ENCODE results near the gene ITIH6. TPM values are rescaled to one million over a fixed set of nuclear protein-coding genes. Genes with fewer than 3 reads are reported as not detected.

ITIH6 gene
- total RNA-seq, 1 experiment from 2014 or later = not detected

- Histone ChIP-seq H3K9me3 (ENCODE audit: low read length) (no peaks in the 10 kb centered on the region), H2AFZ (ENCODE audit: low read length) (no peak overlapping the region), H3K4me3 (ENCODE audit: low read length) (no peak overlapping the region), H3K9ac (ENCODE audit: low read length) (no peak overlapping the region), H4K20me1 (ENCODE audit: insufficient read depth, low read depth, low read length) (no peaks in the 10 kb centered on the region), H3K27me3 (ENCODE audit: low read length) (no peaks in the 10 kb centered on the region), H3K79me2 (ENCODE audit: low read length) (no peaks in the 10 kb centered on the region), H3K36me3 (ENCODE audit: insufficient read depth, low read length) (no peaks in the 10 kb centered on the region), H3K4me1 (ENCODE audit: low read length) (no peaks in the 10 kb centered on the region), H3K27ac (ENCODE audit: low read length) (no peak overlapping the region), H3K4me2 (ENCODE audit: low read depth, low read length, poor library complexity, severe bottlenecking) (no peak overlapping the region), H3K9me2 (replicated peaks; ENCODE audit: insufficient read depth, low read length) (no peaks in the 10 kb centered on the region)
- no peak for DNase-seq
Observed at GRCh38 chrX:54824722-54825121, 26.7 kb upstream of the ITIH6 start.

- Histone ChIP-seq H3K27ac (ENCODE audit: low read length) (no peak overlapping the region), H3K79me2 (ENCODE audit: low read length) (no peaks in the 10 kb centered on the region), H2AFZ (ENCODE audit: low read length) (no peak overlapping the region), H3K4me1 (ENCODE audit: low read length) (peaks cover under 1% of the 10 kb centered on the region; the same call in 1 of the 2 replicates), H4K20me1 (ENCODE audit: insufficient read depth, low read depth, low read length) (no peaks in the 10 kb centered on the region), H3K27me3 (ENCODE audit: low read length) (no peaks in the 10 kb centered on the region), H3K36me3 (ENCODE audit: insufficient read depth, low read length) (no peaks in the 10 kb centered on the region), H3K9me3 (ENCODE audit: low read length) (no peaks in the 10 kb centered on the region), H3K9ac (ENCODE audit: low read length) (no peak overlapping the region), H3K4me2 (ENCODE audit: low read depth, low read length, poor library complexity, severe bottlenecking) (no peak overlapping the region), H3K4me3 (ENCODE audit: low read length) (no peak overlapping the region), H3K9me2 (replicated peaks; ENCODE audit: insufficient read depth, low read length) (no peaks in the 10 kb centered on the region)
- DNase-seq = no peak
Observed at GRCh38 chrX:54824195-54824594, 26.1 kb upstream of the ITIH6 start.

- H3K36me3 ChIP-seq (ENCODE audit: insufficient read depth, low read length) = no peaks in the 10 kb centered on the region
- H3K4me1 ChIP-seq (ENCODE audit: low read length) = peaks cover 3% of the 10 kb centered on the region; the same call in 1 of the 2 replicates
- H4K20me1 ChIP-seq (ENCODE audit: insufficient read depth, low read depth, low read length) = no peaks in the 10 kb centered on the region
- no peaks in the 10 kb centered on the region for H3K9me2 ChIP-seq (replicated peaks; ENCODE audit: insufficient read depth, low read length)
- no peak for DNase-seq
- no peaks in the 10 kb centered on the region for H3K9me3 ChIP-seq (ENCODE audit: low read length)
- no peak overlapping the region for H3K4me3 ChIP-seq (ENCODE audit: low read length)
- no peak overlapping the region for H3K4me2 ChIP-seq (ENCODE audit: low read depth, low read length, poor library complexity, severe bottlenecking)
- H3K79me2 ChIP-seq (ENCODE audit: low read length) = no peaks in the 10 kb centered on the region
- no peak overlapping the region for H3K27ac ChIP-seq (ENCODE audit: low read length)
- H2AFZ ChIP-seq (ENCODE audit: low read length) = no peak overlapping the region
- no peaks in the 10 kb centered on the region for H3K27me3 ChIP-seq (ENCODE audit: low read length)
- no peak overlapping the region for H3K9ac ChIP-seq (ENCODE audit: low read length)
Observed at GRCh38 chrX:54821310-54821709, 23.3 kb upstream of the ITIH6 start.

- no peak overlapping the region for H3K4me3 ChIP-seq (ENCODE audit: low read length)
- H3K9me3 ChIP-seq (ENCODE audit: low read length) = no peaks in the 10 kb centered on the region
- H3K4me2 ChIP-seq (ENCODE audit: low read depth, low read length, poor library complexity, severe bottlenecking) = no peak overlapping the region
- no peak overlapping the region for H2AFZ ChIP-seq (ENCODE audit: low read length)
- H3K27me3 ChIP-seq (ENCODE audit: low read length) = no peaks in the 10 kb centered on the region
- H3K27ac ChIP-seq (ENCODE audit: low read length) = no peak overlapping the region
- H3K9ac ChIP-seq (ENCODE audit: low read length) = no peak overlapping the region
- peaks cover 3% of the 10 kb centered on the region; the same call in 1 of the 2 replicates for H3K4me1 ChIP-seq (ENCODE audit: low read length)
- DNase-seq = no peak
- no peaks in the 10 kb centered on the region for H3K36me3 ChIP-seq (ENCODE audit: insufficient read depth, low read length)
- no peaks in the 10 kb centered on the region for H3K79me2 ChIP-seq (ENCODE audit: low read length)
- H4K20me1 ChIP-seq (ENCODE audit: insufficient read depth, low read depth, low read length) = no peaks in the 10 kb centered on the region
- no peaks in the 10 kb centered on the region for H3K9me2 ChIP-seq (replicated peaks; ENCODE audit: insufficient read depth, low read length)
Observed at GRCh38 chrX:54820737-54821136, 22.7 kb upstream of the ITIH6 start.

- Histone ChIP-seq H3K27ac (ENCODE audit: low read length) (no peak overlapping the region), H3K4me1 (ENCODE audit: low read length) (peaks cover 3% of the 10 kb centered on the region; the same call in 1 of the 2 replicates), H3K27me3 (ENCODE audit: low read length) (no peaks in the 10 kb centered on the region), H3K9me2 (replicated peaks; ENCODE audit: insufficient read depth, low read length) (no peaks in the 10 kb centered on the region), H3K4me3 (ENCODE audit: low read length) (no peak overlapping the region), H3K9ac (ENCODE audit: low read length) (no peak overlapping the region), H3K79me2 (ENCODE audit: low read length) (no peaks in the 10 kb centered on the region), H3K9me3 (ENCODE audit: low read length) (no peaks in the 10 kb centered on the region), H2AFZ (ENCODE audit: low read length) (no peak overlapping the region), H4K20me1 (ENCODE audit: insufficient read depth, low read depth, low read length) (no peaks in the 10 kb centered on the region), H3K36me3 (ENCODE audit: insufficient read depth, low read length) (no peaks in the 10 kb centered on the region), H3K4me2 (ENCODE audit: low read depth, low read length, poor library complexity, severe bottlenecking) (no peak overlapping the region)
- no peak for DNase-seq
Observed at GRCh38 chrX:54819201-54819600, 21.1 kb upstream of the ITIH6 start.

- Histone ChIP-seq H2AFZ (ENCODE audit: low read length) (no peak overlapping the region), H4K20me1 (ENCODE audit: insufficient read depth, low read depth, low read length) (no peaks in the 10 kb centered on the region), H3K4me1 (ENCODE audit: low read length) (peaks cover 3% of the 10 kb centered on the region; the same call in 1 of the 2 replicates), H3K9me3 (ENCODE audit: low read length) (no peaks in the 10 kb centered on the region), H3K27me3 (ENCODE audit: low read length) (no peaks in the 10 kb centered on the region), H3K36me3 (ENCODE audit: insufficient read depth, low read length) (no peaks in the 10 kb centered on the region), H3K4me3 (ENCODE audit: low read length) (no peak overlapping the region), H3K9me2 (replicated peaks; ENCODE audit: insufficient read depth, low read length) (no peaks in the 10 kb centered on the region), H3K79me2 (ENCODE audit: low read length) (no peaks in the 10 kb centered on the region), H3K4me2 (ENCODE audit: low read depth, low read length, poor library complexity, severe bottlenecking) (no peak overlapping the region), H3K27ac (ENCODE audit: low read length) (no peak overlapping the region), H3K9ac (ENCODE audit: low read length) (no peak overlapping the region)
- no peak for DNase-seq
Observed at GRCh38 chrX:54818221-54818620, 20.2 kb upstream of the ITIH6 start.

GRCh38 chrX:54817220-54817820 is 19.3 kb upstream of the ITIH6 start:
- no peaks in the 10 kb centered on the region for H3K36me3 ChIP-seq (ENCODE audit: insufficient read depth, low read length)
- H2AFZ ChIP-seq (ENCODE audit: low read length) = no peak overlapping the region
- H3K79me2 ChIP-seq (ENCODE audit: low read length) = no peaks in the 10 kb centered on the region
- H3K9me2 ChIP-seq (replicated peaks; ENCODE audit: insufficient read depth, low read length) = no peaks in the 10 kb centered on the region
- H3K4me3 ChIP-seq (ENCODE audit: low read length) = no peak overlapping the region
- H3K27ac ChIP-seq (ENCODE audit: low read length) = no peak overlapping the region
- H3K9me3 ChIP-seq (ENCODE audit: low read length) = no peaks in the 10 kb centered on the region
- no peaks in the 10 kb centered on the region for H4K20me1 ChIP-seq (ENCODE audit: insufficient read depth, low read depth, low read length)
- peaks cover 3% of the 10 kb centered on the region; the same call in 1 of the 2 replicates for H3K4me1 ChIP-seq (ENCODE audit: low read length)
- DNase-seq = no peak
- H3K4me2 ChIP-seq (ENCODE audit: low read depth, low read length, poor library complexity, severe bottlenecking) = no peak overlapping the region
- no peaks in the 10 kb centered on the region for H3K27me3 ChIP-seq (ENCODE audit: low read length)
- H3K9ac ChIP-seq (ENCODE audit: low read length) = no peak overlapping the region

- DNase-seq = no peak
- Histone ChIP-seq H3K4me1 (ENCODE audit: low read length) (peaks cover 15% of the 10 kb centered on the region), H3K9me3 (ENCODE audit: low read length) (no peaks in the 10 kb centered on the region), H3K9ac (ENCODE audit: low read length) (no peak overlapping the region), H3K4me2 (ENCODE audit: low read depth, low read length, poor library complexity, severe bottlenecking) (no peak overlapping the region), H3K9me2 (replicated peaks; ENCODE audit: insufficient read depth, low read length) (no peaks in the 10 kb centered on the region), H2AFZ (ENCODE audit: low read length) (no peak overlapping the region), H3K27ac (ENCODE audit: low read length) (no peak overlapping the region), H4K20me1 (ENCODE audit: insufficient read depth, low read depth, low read length) (no peaks in the 10 kb centered on the region), H3K36me3 (ENCODE audit: insufficient read depth, low read length) (0 out of 2 replicates have a peak, but pooled peaks cover 4% of the 10 kb centered on the region), H3K27me3 (ENCODE audit: low read length) (no peaks in the 10 kb centered on the region), H3K79me2 (ENCODE audit: low read length) (peaks cover 7% of the 10 kb centered on the region; the same call in 1 of the 2 replicates), H3K4me3 (ENCODE audit: low read length) (no peak overlapping the region)
Observed at GRCh38 chrX:54812306-54812705, 14.3 kb upstream of the ITIH6 start.
